ENCODE results near the gene RIMS1. TPM values are rescaled to one million over a fixed set of nuclear protein-coding genes. Genes with fewer than 3 reads are reported as not detected.

RIMS1 gene
- total and polyA plus RNA-seq, 2 donors (not counting 3 experiments of a cell fraction or from before 2014, with no cell fraction given) = 0.15 TPM; not detected in 1

DNA sequence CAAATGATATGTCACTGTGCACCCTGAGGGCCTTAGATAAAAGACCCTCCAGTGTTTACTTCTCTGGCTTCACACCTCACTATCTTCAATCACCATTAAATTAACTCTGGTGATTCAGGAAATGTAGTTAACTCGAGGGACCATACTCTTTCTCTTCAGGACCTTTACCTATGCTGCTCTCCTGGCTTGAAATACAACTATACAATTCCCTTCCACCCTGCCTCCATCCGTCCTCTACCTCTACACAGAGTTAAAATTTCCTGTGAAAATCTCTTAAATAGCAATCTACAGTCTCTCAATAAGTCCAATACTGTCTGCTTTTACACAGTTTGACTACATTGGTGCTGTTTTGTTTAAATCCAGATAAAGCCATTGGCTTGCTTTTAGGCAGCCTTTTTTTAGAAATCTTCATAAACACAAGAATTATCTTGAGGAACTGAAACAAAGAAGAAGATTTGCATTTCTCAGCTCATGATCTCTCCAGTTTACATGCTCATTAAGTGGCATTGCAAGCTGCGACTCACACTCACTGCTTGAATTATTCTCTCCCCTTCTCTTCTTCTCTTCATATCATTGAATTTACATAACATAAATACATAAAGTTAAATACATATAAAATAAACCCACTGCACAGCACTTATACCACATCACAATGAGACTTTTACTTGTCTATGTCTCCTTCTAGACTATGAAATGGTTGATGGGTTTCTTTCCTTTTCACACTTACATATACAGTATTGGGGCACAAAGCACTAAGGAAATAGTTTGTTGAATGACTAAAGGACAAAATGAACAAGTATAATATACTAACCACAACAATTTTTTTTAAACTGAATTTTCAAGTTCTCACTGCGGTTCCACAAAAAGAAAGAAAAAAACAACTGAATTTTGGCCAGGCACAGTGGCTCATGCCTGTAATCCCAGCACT, 496.5 kb downstream of the RIMS1 start:
- intact Hi-C loops (cut with micrococcal nuclease) = no loop called here
- H2AFZ ChIP-seq (ENCODE audit: low read depth, low read length) = no peak overlapping the region
- no peaks in the 10 kb centered on the region for H3K9me3 ChIP-seq (replicated peaks; ENCODE audit: control insufficient read depth, insufficient read depth, low read length)
- no peaks in the 10 kb centered on the region for H3K79me2 ChIP-seq (ENCODE audit: control insufficient read depth, insufficient read depth, low read length)
- no peaks in the 10 kb centered on the region for H3K36me3 ChIP-seq (ENCODE audit: control insufficient read depth in 2 of 2, extremely low read depth in 1 of 2, insufficient read depth in 2 of 2, low read length in 2 of 2)
- no peaks in the 10 kb centered on the region for H3K4me1 ChIP-seq (ENCODE audit: control insufficient read depth, extremely low read depth, insufficient read depth, low read length)
- H3K4me2 ChIP-seq (ENCODE audit: insufficient read depth, low read length) = no peak overlapping the region
- POLR2A ChIA-PET = no interaction called here
- no peak overlapping the region for H3K4me3 ChIP-seq (replicated peaks in 1 of 3; ENCODE audit: insufficient read depth in 1 of 3, low read depth in 1 of 3, low read length in 3 of 3)
- H4K20me1 ChIP-seq (replicated peaks; ENCODE audit: control insufficient read depth, extremely low read depth, insufficient read depth, low read length) = no peaks in the 10 kb centered on the region
- no peak for TF ChIP-seq POLR2AphosphoS5 (IDR thresholded peaks at IDR 0.05; ENCODE audit: insufficient read depth, low read depth, low read length)
- TF ChIP-seq FOS (IDR thresholded peaks at IDR 0.05; ENCODE audit: borderline replicate concordance, insufficient read depth, low read length) = no peak
- no peak for TF ChIP-seq JUN (IDR thresholded peaks at IDR 0.05; ENCODE audit: borderline replicate concordance, insufficient read depth, insufficient read length, low read depth)
- TF ChIP-seq EZH2 (IDR thresholded peaks at IDR 0.05; ENCODE audit: borderline replicate concordance, low read depth, low read length, severe bottlenecking) = no peak
- TF ChIP-seq GATA2 (IDR thresholded peaks at IDR 0.05; ENCODE audit: insufficient read depth, insufficient read length, low read depth, low read length) = no peak
- TF ChIP-seq, protein P1, sequence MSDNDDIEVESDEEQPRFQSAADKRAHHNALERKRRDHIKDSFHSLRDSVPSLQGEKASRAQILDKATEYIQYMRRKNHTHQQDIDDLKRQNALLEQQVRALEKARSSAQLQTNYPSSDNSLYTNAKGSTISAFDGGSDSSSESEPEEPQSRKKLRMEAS (IDR thresholded peaks at IDR 0.05; ENCODE audit: insufficient read depth, insufficient read length) = no peak
- TF ChIP-seq MYC (IDR thresholded peaks at IDR 0.05; ENCODE audit: low read depth, low read length) = no peak
- no peak for TF ChIP-seq POLR2A (IDR thresholded peaks at IDR 0.05; ENCODE audit: low read depth, low read length)
- no peak for TF ChIP-seq CTCF (IDR thresholded peaks at IDR 0.05; ENCODE audit: extremely low read depth in 1 of 2, insufficient read depth in 1 of 2, low read depth in 1 of 2, low read length in 2 of 2)
- no peak for DNase-seq (ENCODE audit: low read depth, low spot score)
- H3K27ac ChIP-seq (ENCODE audit: insufficient read depth, low read depth, low read length) = no peak overlapping the region
- no peak overlapping the region for H3K9ac ChIP-seq (replicated peaks; ENCODE audit: extremely low read depth, insufficient read depth, low read length)
- CTCF ChIA-PET = interaction anchor here (0.7 kb wide), 1 partner anchor 745 kb away, joined by 3 read pairs; no protein-coding TSS in a partner anchor
- FAIRE-seq = no peak
- dilution Hi-C loops (cut with MboI; ENCODE audit: extremely low pct_ligation_motif_present, low sequenced_read_pairs) = no loop called here
- no peaks in the 10 kb centered on the region for H3K27me3 ChIP-seq (ENCODE audit: control insufficient read depth in 2 of 2, insufficient read depth in 2 of 2, low read length in 2 of 2)
- BruUV-seq (replicated peaks) = no TSS peak
- H3K9me1 ChIP-seq (replicated peaks; ENCODE audit: control insufficient read depth, extremely low read depth, insufficient read depth, low read length) = no peaks in the 10 kb centered on the region
